ENCODE measurements around the gene CCDC159.
"Not testable (repeated sequence)": the region's sequence is repeated elsewhere in the genome, so short reads cannot be mapped to it uniquely, and the experiment has no call there.

The CCDC159 gene

GRCh38 chr19:11338569-11339253 lies 7.6 kb upstream of the CCDC159 start:
- no peak for DNase-seq (ENCODE audit: low spot score)

- DNase-seq (ENCODE audit: low spot score), result peak; percentile 55
Measured at GRCh38 chr19:11339254-11340098, 6.8 kb upstream of the CCDC159 start, which contains the start of gene RAB3D. Gene RAB3D, minus strand, starts transcription at chr19:11339657. Its CDS starts 2,258 bp downstream, at chr19:11337399.

DNA sequence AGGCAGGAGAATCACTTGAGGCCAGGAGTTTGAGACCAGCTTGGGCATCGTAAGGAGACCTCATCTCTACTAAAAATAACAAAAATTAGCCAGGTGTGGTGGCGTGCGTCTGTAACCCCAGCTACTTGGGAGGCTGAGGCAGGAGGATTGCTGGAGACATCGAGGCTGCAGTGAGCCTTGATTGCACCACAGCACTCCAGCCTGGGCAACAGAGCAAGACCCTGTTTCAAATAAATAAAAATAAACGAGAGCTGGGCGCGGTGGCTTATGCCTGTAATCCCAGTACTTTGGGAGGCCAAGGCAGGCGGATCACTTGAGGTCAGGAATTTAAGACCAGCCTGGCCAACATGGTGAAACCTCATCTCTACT lies 6.2 kb upstream of the CCDC159 start:
- DNase-seq (ENCODE audit: low spot score), result not testable (repeated sequence)

- DNase-seq (ENCODE audit: low spot score), result no peak
Measured at GRCh38 chr19:11342429-11342828, 3.9 kb upstream of the CCDC159 start.

GRCh38 chr19:11345122-11345803 lies 1.1 kb upstream of the CCDC159 start:
- no peak for DNase-seq (ENCODE audit: low spot score)

DNA sequence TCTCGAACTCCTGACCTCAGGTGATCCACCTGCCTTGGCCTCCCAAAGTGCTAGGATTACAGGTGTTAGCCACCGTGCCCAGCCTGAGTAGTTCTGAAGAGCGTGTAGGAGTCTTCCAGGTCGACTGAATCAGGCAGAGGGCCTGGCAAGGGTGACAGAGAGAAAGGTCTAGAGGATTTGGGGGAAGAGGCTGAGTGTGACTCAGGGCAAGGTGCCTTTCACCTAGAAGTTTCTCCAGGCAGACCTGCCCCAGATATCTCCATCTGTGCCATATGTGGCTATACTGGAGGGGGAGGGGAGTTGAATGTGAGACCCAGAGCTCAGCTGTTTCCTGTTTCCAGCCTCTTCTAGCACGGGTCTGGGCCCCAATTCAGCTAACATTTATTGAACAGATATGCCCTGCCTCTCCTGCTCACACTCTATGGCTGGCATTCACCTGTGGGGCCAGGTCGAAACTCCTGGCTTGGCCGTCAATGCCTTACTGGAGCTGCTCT lies 1.3 kb downstream of the CCDC159 start:
- no peak for DNase-seq (ENCODE audit: low spot score)

DNA sequence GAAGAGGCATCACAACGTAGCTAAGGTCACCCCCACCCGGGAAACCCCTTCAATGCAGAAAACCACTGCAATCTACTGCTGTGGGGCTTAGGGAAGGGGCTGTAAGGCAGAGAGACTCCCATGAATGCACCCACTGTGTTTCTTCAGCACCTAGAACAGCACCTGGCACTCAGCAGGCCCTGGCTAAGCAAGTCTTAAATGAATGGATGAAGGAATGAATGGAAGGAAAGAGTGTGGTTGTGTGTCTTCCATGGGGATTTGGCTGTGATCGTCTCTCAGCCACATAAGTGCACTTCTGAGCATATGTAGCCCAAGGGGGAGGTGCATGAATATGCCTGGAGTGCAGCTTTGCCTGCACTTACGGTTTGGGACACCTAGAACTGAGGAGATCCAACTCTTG lies 2.9 kb downstream of the CCDC159 start:
- no peak for DNase-seq (ENCODE audit: low spot score)

- DNase-seq (ENCODE audit: low spot score), result not testable (repeated sequence)
Measured at GRCh38 chr19:11354102-11354501, 7.8 kb downstream of the CCDC159 start.

DNA sequence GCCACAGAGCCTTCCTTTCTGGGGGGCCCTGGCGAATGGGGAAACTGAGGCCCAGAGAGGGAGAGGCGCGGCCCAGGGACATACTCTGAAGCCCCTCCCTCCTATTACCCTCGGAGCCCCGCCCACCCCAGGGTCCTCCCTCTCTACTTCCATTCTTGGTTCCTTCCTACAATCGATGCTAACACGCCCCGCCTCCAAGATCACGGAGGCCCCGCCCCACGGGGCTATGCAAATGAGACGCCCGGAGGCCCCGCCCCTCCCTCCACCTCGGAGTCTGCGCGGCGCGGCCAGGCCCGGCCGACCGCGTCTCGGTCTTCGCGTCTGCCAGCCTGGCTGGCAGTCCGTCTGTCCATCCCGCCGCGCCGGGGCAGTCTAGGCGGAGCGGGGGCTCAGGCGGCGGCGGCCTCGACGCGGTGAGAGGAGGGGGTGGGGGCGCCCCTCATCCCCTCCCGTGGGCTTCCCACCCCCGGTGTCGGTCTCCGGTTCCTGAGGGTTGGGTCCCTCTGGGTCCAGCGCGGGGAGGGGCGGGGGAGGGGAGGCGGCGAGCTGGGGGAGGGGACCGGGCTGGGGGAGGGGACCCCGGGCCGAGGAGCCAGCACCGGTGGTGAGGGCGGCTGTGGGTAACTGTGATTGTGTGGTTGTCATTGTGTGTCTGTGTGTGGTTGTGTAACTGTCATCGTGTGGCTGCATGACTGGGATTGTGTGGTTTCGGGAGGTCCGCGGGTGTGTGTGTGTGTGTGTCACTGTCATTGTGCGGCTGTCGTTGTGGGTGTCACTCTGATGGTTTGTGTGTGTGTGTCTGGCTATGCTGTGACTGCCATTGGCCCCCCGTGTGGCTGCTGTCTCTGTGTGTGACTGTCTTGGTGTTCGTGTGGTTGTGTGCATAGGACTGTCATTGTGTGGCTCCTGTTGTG lies 9.1 kb downstream of the CCDC159 start, which contains the start of gene PLPPR2:
Gene PLPPR2 (plus strand): TSS at position 273 of the 914 bp plus-strand sequence. CDS start 2,242 bp downstream, outside the sequence.
- DNase-seq (ENCODE audit: low spot score), result peak; percentile 81

DNA sequence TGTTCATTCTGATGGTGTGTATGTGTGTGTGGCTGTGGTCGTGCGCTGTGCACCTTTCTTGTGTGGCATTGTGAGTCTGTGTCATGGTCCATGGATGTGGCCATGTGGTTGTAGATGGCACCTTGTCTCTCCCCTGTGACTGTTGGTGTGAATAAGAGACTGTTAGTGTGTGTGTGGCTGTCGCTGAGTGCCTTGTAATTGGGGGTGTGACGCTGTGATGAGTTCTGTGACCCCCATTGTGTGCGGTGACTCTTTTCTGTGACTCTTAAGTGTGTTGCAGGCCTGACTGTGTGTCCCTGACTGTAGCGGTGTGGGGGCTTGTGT lies 9.7 kb downstream of the CCDC159 start:
- no peak for DNase-seq (ENCODE audit: low spot score)

- no peak for DNase-seq (ENCODE audit: low spot score)
Measured at GRCh38 chr19:11356676-11357550, 10.6 kb downstream of the CCDC159 start.

DNA sequence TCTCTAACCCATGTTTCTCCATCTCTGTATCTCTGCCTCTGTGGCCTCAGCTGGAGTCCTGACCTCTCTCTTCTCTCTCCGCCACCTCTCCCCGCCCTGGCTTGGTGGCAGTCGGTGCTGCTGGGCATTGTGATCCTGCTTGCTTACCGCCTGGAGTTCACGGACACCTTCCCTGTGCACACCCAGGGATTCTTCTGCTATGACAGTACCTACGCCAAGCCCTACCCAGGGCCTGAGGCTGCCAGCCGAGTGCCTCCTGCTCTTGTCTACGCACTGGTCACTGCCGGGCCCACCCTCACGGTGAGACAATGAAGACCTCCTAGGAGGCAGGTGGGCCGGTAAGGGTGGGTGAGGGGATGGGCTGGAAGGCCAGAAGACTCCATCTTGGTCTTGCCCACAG lies 13.1 kb downstream of the CCDC159 start:
- no peak for DNase-seq (ENCODE audit: low spot score)

DNA sequence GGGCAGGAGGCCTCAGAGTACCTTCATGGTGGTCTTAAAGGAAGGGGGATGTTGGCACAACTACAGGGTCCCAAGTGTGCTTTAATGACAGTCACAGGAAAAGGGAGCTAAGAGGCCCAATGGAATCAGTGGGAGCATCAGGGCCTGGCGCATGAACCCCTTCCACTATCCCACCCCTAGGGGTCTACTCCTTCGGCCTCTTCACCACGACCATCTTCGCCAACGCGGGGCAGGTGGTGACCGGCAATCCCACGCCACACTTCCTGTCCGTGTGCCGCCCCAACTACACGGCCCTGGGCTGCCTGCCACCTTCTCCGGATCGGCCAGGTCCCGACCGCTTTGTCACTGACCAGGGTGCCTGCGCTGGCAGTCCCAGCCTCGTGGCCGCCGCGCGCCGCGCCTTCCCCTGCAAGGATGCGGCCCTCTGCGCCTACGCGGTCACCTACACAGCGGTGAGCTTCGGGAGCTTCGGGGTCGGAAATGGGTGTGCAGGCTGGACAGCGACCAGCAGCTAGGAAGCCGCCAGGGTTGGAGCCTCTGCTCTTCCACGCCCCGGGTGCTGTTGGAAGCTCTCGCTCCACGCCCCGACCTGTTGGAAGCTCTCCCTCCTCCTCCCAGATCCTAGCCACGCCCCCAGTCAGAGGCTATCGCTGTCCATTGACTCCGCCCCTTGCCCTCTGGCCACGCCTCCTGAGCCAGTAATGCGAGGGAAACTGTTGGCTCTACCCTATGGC lies 14.9 kb downstream of the CCDC159 start:
- DNase-seq (ENCODE audit: low spot score), result peak; percentile 50

DNA sequence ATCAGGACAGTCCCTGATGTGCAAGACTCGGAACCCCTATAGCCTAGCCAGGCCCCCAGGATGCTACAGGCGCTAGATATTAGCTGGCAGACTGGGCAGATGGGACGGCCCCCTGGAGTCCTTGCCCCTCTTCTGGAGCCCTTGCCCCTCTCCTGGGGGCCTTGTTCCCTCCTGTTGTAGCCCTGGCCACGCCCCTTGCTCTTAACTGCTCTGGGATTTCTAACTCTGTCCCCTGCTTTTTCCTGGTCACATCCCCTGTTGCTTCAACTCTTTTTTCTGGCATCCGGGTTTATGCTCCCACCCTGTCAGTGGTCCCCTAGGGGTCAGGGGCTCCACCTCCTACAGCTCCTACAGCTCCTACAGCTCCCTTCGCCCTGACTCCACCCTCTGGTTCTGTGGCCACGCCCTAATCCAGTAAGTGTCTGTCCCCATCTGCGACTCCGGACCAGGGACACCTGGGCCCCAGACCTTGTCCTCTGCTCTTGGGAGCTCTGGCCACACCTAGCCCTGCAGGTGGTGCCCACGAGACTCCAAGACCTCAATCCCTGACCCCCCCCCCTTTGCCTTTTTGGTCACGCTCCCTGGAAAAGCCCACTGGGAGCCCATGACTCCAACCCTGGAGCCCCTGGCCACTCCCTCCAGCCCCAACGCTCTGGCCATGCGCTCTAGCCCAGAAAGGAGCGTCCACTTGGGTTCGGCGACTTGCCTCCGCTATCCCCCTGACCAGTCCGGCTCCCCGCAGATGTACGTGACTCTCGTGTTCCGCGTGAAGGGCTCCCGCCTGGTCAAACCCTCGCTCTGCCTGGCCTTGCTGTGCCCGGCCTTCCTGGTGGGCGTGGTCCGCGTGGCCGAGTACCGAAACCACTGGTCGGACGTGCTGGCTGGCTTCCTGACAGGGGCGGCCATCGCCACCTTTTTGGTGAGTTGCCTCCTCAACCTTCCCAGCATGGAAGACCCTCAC lies 15.7 kb downstream of the CCDC159 start:
- no peak for DNase-seq (ENCODE audit: low spot score)

DNA sequence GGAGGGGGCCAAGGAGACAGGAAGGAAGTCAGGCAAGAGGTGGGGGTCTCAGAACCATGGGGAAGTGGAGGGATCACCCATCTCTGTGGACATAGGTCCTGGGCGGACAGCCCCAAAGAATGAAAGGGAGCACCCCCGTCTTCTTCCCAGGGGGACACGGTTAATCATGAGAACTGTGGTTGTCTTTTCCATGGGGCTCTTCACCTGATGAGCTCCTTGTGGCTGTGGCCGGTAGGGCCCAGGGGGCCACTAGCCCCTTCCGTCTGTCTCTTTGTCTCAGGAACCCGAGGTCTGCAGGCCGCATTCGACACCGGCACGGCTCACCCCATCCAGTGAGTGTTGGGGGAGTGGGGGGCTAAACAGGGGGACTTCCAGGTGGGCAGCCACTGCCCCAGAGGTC lies 17.6 kb downstream of the CCDC159 start:
- DNase-seq (ENCODE audit: low spot score), result no peak

- DNase-seq (ENCODE audit: low spot score), result no peak
Measured at GRCh38 chr19:11364296-11364904, 18.1 kb downstream of the CCDC159 start.

DNA sequence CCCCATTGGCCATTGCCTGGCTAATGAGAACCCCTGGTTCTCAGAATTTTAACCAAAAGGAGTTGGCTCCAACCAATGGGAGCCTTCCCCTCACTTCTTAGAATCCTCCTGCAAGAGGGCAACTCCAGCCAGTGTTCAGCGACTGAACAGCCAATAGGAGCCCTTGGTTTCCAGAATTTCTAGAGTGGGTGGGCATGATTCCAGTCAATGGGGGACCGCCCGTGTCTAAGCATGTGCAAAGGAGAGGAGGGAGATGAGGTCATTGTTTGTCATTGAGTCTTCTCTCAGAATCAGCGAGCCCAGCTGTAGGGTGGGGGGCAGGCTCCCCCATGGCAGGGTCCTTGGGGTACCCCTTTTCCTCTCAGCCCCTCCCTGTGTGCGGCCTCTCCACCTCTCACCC lies 18.6 kb downstream of the CCDC159 start:
- no peak for DNase-seq (ENCODE audit: low spot score)

GRCh38 chr19:11365557-11366117 lies 19.3 kb downstream of the CCDC159 start:
- no peak for DNase-seq (ENCODE audit: low spot score)
